HepG2 (cell line): ENCODE results near the gene VPS25. TPM values are rescaled to one million over a fixed set of nuclear protein-coding genes. Genes with fewer than 3 reads are reported as not detected.

ENCODE experiments used
- ADNP ChIP-seq: sonication (generic); formaldehyde crosslinking; IDR thresholded peaks from 2 replicates; pipeline ENCODE4 v1.4.0; 2020; ENCODE audit warnings: missing genetic modification reagents
- DRAP1 ChIP-seq: IDR thresholded peaks from 2 replicates; pipeline ENCODE4 v1.6.1; 2016; ENCODE audit warnings: missing genetic modification reagents, missing compliant biosample characterization
- ETS1 ChIP-seq: sonication (generic); formaldehyde crosslinking; IDR thresholded peaks from 2 replicates; pipeline ENCODE4 v1.4.0; 2020; ENCODE audit warnings: missing genetic modification reagents
- HBP1 ChIP-seq: IDR thresholded peaks from 2 replicates; pipeline ENCODE4 v1.6.1; 2016; ENCODE audit warnings: low read depth, control low read depth
- HINFP ChIP-seq: sonication (generic); formaldehyde crosslinking; IDR thresholded peaks from 2 replicates; pipeline ENCODE4 v1.4.0; 2020; ENCODE audit warnings: low read depth, mild to moderate bottlenecking, missing genetic modification reagents
- IRX3 ChIP-seq: sonication (generic); formaldehyde crosslinking; IDR thresholded peaks from 2 replicates; pipeline ENCODE4 v1.8.1; 2023; ENCODE audit warnings: mild to moderate bottlenecking, low read depth, missing genetic modification reagents, borderline replicate concordance
- MXI1 ChIP-seq: IDR thresholded peaks from 3 replicates; pipeline ENCODE4 v1.6.1; 2012; ENCODE audit warnings: low read depth, low read length, inconsistent platforms, borderline replicate concordance
- TBX2 ChIP-seq: sonication (generic); formaldehyde crosslinking; IDR thresholded peaks from 2 replicates; pipeline ENCODE4 v1.5.0; 2020; ENCODE audit warnings: missing genetic modification reagents, mild to moderate bottlenecking, borderline replicate concordance
- TSC22D2 ChIP-seq: sonication (generic); formaldehyde crosslinking; IDR thresholded peaks from 2 replicates; pipeline ENCODE4 v1.5.1; 2020; ENCODE audit warnings: missing genetic modification reagents, mild to moderate bottlenecking, borderline replicate concordance
- ZBTB42 ChIP-seq: sonication (generic); formaldehyde crosslinking; IDR thresholded peaks from 2 replicates; pipeline ENCODE4 v1.5.0; 2020; ENCODE audit warnings: mild to moderate bottlenecking, missing genetic modification reagents
- ZBTB7B ChIP-seq: sonication (generic); formaldehyde crosslinking; IDR thresholded peaks from 2 replicates; pipeline ENCODE4 v1.4.0; 2020; ENCODE audit warnings: missing genetic modification reagents
- ZNF678 ChIP-seq: sonication (generic); formaldehyde crosslinking; IDR thresholded peaks from 2 replicates; pipeline ENCODE4 v1.4.0; 2020; ENCODE audit warnings: mild to moderate bottlenecking, missing genetic modification reagents
- ZNF713 ChIP-seq: sonication (generic); formaldehyde crosslinking; IDR thresholded peaks from 2 replicates; pipeline ENCODE4 v1.4.0; 2020; ENCODE audit warnings: mild to moderate bottlenecking, missing genetic modification reagents
- ZNF747 ChIP-seq: sonication (generic); formaldehyde crosslinking; IDR thresholded peaks from 2 replicates; pipeline ENCODE4 v1.8.1; 2023; ENCODE audit warnings: missing genetic modification reagents, mild to moderate bottlenecking, borderline replicate concordance
- ZNF781 ChIP-seq: sonication (generic); formaldehyde crosslinking; IDR thresholded peaks from 2 replicates; pipeline ENCODE4 v1.5.1; 2020; ENCODE audit warnings: borderline replicate concordance, mild to moderate bottlenecking, missing genetic modification reagents; ENCODE audit errors: not compliant biosample characterization
- polyA plus RNA-seq, 8 experiments: library from polyadenylated mRNA; depleted of rRNA in 3 of 8; stranded (reverse) in 7 of 8; unstranded in 1 of 8; fragments of >200 nt; fragmentation: Illumina TruSeq in 4 of 8; extraction: Trizol in 4 of 8; gene quantifications; 2 replicates each; pipeline versions ENCODE4 v1.2.1 to v1.2.3, GENCODE V29; 2011 to 2016; ENCODE audit warnings: low read depth in 4 of 8, missing spikeins in 1 of 8, mixed read lengths in 1 of 8; ENCODE audit not compliant: insufficient read depth in 1 of 8
- total RNA-seq, 5 experiments: library from RNA; depleted of rRNA; stranded (reverse); fragments of >200 nt; fragmentation: Illumina TruSeq; extraction: Trizol; gene quantifications; 2 replicates each; pipeline ENCODE4 v1.2.3, GENCODE V29; 2016; ENCODE audit warnings: low read depth in 1 of 5
- TF ChIP-seq, protein P1 (sequence below): sonication (generic); formaldehyde crosslinking; IDR thresholded peaks from 2 replicates; pipeline ENCODE4 v1.5.1; 2020; ENCODE audit warnings: mild to moderate bottlenecking, missing genetic modification reagents, moderate library complexity
- TF ChIP-seq, protein P2 (sequence below): sonication (generic); formaldehyde crosslinking; conservative IDR thresholded peaks from 2 replicates; pipeline ENCODE4 v1.4.0; 2020; ENCODE audit warnings: missing genetic modification reagents

VPS25 gene
- total and polyA plus RNA-seq, 2 of the 13 experiments (the other 11 are each of a cell fraction or from before 2014, with no cell fraction given) = 161 to 249 TPM

GRCh38 chr17:42780851-42781638, 7.8 kb downstream of the VPS25 start (continued):
- TF ChIP-seq, protein P1, sequence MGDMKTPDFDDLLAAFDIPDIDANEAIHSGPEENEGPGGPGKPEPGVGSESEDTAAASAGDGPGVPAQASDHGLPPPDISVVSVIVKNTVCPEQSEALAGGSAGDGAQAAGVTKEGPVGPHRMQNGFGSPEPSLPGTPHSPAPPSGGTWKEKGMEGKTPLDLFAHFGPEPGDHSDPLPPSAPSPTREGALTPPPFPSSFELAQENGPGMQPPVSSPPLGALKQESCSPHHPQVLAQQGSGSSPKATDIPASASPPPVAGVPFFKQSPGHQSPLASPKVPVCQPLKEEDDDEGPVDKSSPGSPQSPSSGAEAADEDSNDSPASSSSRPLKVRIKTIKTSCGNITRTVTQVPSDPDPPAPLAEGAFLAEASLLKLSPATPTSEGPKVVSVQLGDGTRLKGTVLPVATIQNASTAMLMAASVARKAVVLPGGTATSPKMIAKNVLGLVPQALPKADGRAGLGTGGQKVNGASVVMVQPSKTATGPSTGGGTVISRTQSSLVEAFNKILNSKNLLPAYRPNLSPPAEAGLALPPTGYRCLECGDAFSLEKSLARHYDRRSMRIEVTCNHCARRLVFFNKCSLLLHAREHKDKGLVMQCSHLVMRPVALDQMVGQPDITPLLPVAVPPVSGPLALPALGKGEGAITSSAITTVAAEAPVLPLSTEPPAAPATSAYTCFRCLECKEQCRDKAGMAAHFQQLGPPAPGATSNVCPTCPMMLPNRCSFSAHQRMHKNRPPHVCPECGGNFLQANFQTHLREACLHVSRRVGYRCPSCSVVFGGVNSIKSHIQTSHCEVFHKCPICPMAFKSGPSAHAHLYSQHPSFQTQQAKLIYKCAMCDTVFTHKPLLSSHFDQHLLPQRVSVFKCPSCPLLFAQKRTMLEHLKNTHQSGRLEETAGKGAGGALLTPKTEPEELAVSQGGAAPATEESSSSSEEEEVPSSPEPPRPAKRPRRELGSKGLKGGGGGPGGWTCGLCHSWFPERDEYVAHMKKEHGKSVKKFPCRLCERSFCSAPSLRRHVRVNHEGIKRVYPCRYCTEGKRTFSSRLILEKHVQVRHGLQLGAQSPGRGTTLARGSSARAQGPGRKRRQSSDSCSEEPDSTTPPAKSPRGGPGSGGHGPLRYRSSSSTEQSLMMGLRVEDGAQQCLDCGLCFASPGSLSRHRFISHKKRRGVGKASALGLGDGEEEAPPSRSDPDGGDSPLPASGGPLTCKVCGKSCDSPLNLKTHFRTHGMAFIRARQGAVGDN (CRISPR knock-in tag) = peak; percentile 30
- TF ChIP-seq, protein P2, sequence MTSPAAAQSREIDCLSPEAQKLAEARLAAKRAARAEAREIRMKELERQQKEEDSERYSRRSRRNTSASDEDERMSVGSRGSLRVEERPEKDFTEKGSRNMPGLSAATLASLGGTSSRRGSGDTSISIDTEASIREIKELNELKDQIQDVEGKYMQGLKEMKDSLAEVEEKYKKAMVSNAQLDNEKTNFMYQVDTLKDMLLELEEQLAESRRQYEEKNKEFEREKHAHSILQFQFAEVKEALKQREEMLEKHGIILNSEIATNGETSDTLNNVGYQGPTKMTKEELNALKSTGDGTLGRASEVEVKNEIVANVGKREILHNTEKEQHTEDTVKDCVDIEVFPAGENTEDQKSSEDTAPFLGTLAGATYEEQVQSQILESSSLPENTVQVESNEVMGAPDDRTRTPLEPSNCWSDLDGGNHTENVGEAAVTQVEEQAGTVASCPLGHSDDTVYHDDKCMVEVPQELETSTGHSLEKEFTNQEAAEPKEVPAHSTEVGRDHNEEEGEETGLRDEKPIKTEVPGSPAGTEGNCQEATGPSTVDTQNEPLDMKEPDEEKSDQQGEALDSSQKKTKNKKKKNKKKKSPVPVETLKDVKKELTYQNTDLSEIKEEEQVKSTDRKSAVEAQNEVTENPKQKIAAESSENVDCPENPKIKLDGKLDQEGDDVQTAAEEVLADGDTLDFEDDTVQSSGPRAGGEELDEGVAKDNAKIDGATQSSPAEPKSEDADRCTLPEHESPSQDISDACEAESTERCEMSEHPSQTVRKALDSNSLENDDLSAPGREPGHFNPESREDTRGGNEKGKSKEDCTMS (CRISPR knock-in tag) = no peak
- no peak for TF ChIP-seq TSC22D2
- TF ChIP-seq ZNF678 (CRISPR knock-in tag) = no peak
- TF ChIP-seq HBP1 (CRISPR knock-in tag) = 0 out of 2 replicates have a peak, but pooled peaks have one; percentile 26
- TF ChIP-seq IRX3 (CRISPR knock-in tag) = no peak; the same call in 1 of the 2 replicates
- TF ChIP-seq ADNP (CRISPR knock-in tag) = no peak
- TF ChIP-seq TBX2 = 0 out of 2 replicates have a peak, but pooled peaks have one; percentile 30
- no peak for TF ChIP-seq DRAP1 (CRISPR knock-in tag)
- peak; percentile 72; the same call in 1 of the 2 replicates for TF ChIP-seq ZNF747
- 0 out of 2 replicates have a peak, but pooled peaks have one; percentile 85 for TF ChIP-seq ZNF713 (CRISPR knock-in tag)
- TF ChIP-seq ZNF781 = no peak
- no peak for TF ChIP-seq HINFP (CRISPR knock-in tag)
- no peak for TF ChIP-seq ETS1
- TF ChIP-seq MXI1 = no peak
- TF ChIP-seq ZBTB7B (CRISPR knock-in tag) = no peak
- TF ChIP-seq ZBTB42 (CRISPR knock-in tag) = no peak
